ENCODE data around the gene CAMTA1. TPM values are rescaled to one million over a fixed set of nuclear protein-coding genes. Genes with fewer than 3 reads are reported as not detected.

Gene CAMTA1
- polyA plus RNA-seq, 1 of the 3 experiments (the other 2 are of a cell fraction), result 63.1 TPM

- peak overlapping the region in 1 of 2 experiments; percentile 24; a peak in 1 of 4 replicates for H3K27ac ChIP-seq (ENCODE audit: low read depth in 2 of 2, low read length in 1 of 2)
- ChIA-PET CTCF (interaction anchor here (1.2 to 3.3 kb wide), 4 partner anchors 31 to 53 kb away, joined by 3 to 17 read pairs (median 4); no protein-coding TSS in a partner anchor), POLR2A (no interaction called here)
- no peaks in the 10 kb centered on the region for H3F3A ChIP-seq (replicated peaks; ENCODE audit: insufficient read depth)
- no peak overlapping the region for H3K4me3 ChIP-seq (ENCODE audit: low read depth in 2 of 2, low read length in 1 of 2)
- no peaks in the 10 kb centered on the region for H4K20me1 ChIP-seq (ENCODE audit: insufficient read depth)
- no peaks in the 10 kb centered on the region for H3K9me2 ChIP-seq
- H3K9ac ChIP-seq, result no peak overlapping the region
- no peaks in the 10 kb centered on the region for H3K36me3 ChIP-seq (replicated peaks in 1 of 2; ENCODE audit: control insufficient read depth in 1 of 2, insufficient read depth in 2 of 2, low read length in 1 of 2)
- no peaks in the 10 kb centered on the region for H3K9me3 ChIP-seq
- H3K4me1 ChIP-seq (ENCODE audit: control insufficient read depth in 1 of 2, insufficient read depth in 2 of 2, low read depth in 1 of 2, low read length in 1 of 2), result peaks cover 0 to 17% of the 10 kb centered on the region in 2 experiments; a peak in 1 of 4 replicates
- no peak overlapping the region for H3K4me2 ChIP-seq
- WGBS (ENCODE audit: low lambda C conversion rate), result 51% methylated on average over 5 of the region's 5 CpGs
- H2AFZ ChIP-seq (ENCODE audit: low read depth), result no peak overlapping the region
- H3K27me3 ChIP-seq (ENCODE audit: insufficient read depth), result no peaks in the 10 kb centered on the region
- TF ChIP-seq FOXJ3 (CRISPR knock-in tag; IDR thresholded peaks at IDR 0.05) (no peak), EP300 (IDR thresholded peaks at IDR 0.05; ENCODE audit: borderline replicate concordance in 1 of 2, low read depth in 1 of 2, low read length in 1 of 2) (peak in 1 of 2 experiments; percentile 21; a peak in 1 of 4 replicates)
- no peaks in the 10 kb centered on the region for H3K79me2 ChIP-seq (ENCODE audit: insufficient read depth)
- peak; percentile 34 for DNase-seq
These were observed 936.9 kb downstream of the CAMTA1 start for GRCh38 chr1:7721940-7722669.

- H3K9me3 ChIP-seq, result no peaks in the 10 kb centered on the region
- no peak overlapping the region for H2AFZ ChIP-seq (ENCODE audit: low read depth)
- H3K4me1 ChIP-seq (ENCODE audit: control insufficient read depth in 1 of 2, insufficient read depth in 2 of 2, low read depth in 1 of 2, low read length in 1 of 2), result peaks cover 0 to 18% of the 10 kb centered on the region in 2 experiments; a peak in 1 of 4 replicates
- H3K9me2 ChIP-seq, result no peaks in the 10 kb centered on the region
- H3K27me3 ChIP-seq (ENCODE audit: insufficient read depth), result no peaks in the 10 kb centered on the region
- ChIA-PET CTCF (interaction anchor here (1.2 to 3.3 kb wide), 4 partner anchors 30 to 54 kb away, joined by 3 to 17 read pairs (median 4); no protein-coding TSS in a partner anchor), POLR2A (no interaction called here)
- H3K27ac ChIP-seq (ENCODE audit: low read depth in 2 of 2, low read length in 1 of 2), result no peak overlapping the region
- no peaks in the 10 kb centered on the region for H3K79me2 ChIP-seq (ENCODE audit: insufficient read depth)
- WGBS (ENCODE audit: low lambda C conversion rate), result 83% methylated on average over 2 of the region's 2 CpGs
- no peaks in the 10 kb centered on the region for H3K36me3 ChIP-seq (replicated peaks in 1 of 2; ENCODE audit: control insufficient read depth in 1 of 2, insufficient read depth in 2 of 2, low read length in 1 of 2)
- no peak overlapping the region for H3K4me3 ChIP-seq (ENCODE audit: low read depth in 2 of 2, low read length in 1 of 2)
- DNase-seq, result no peak
- no peak overlapping the region for H3K9ac ChIP-seq
- H4K20me1 ChIP-seq (ENCODE audit: insufficient read depth), result no peaks in the 10 kb centered on the region
- no peak overlapping the region for H3K4me2 ChIP-seq
- no peaks in the 10 kb centered on the region for H3F3A ChIP-seq (replicated peaks; ENCODE audit: insufficient read depth)
- no peak for TF ChIP-seq SMC3 (IDR thresholded peaks at IDR 0.05; ENCODE audit: low read depth, low read length)
- TF ChIP-seq USF2 (IDR thresholded peaks at IDR 0.05; ENCODE audit: borderline replicate concordance, low read depth, low read length), result no peak
- no peak for TF ChIP-seq REST (IDR thresholded peaks at IDR 0.05; ENCODE audit: low read depth, low read length)
- no peak for TF ChIP-seq MEF2A (IDR thresholded peaks at IDR 0.05; ENCODE audit: borderline replicate concordance, low read depth)
- no peak for TF ChIP-seq RXRA (IDR thresholded peaks at IDR 0.05; ENCODE audit: borderline replicate concordance, low read depth)
- no peak for TF ChIP-seq GABPA (IDR thresholded peaks at IDR 0.05; ENCODE audit: low read depth)
- TF ChIP-seq IRF3 (IDR thresholded peaks at IDR 0.05; ENCODE audit: low read depth, low read length), result no peak
- TF ChIP-seq ZBTB33 (IDR thresholded peaks at IDR 0.05; ENCODE audit: borderline replicate concordance, low read depth), result no peak
- TF ChIP-seq RCOR1 (IDR thresholded peaks at IDR 0.05; ENCODE audit: low read length), result no peak
- no peak for TF ChIP-seq FOSL2 (IDR thresholded peaks at IDR 0.05; ENCODE audit: borderline replicate concordance, low read depth)
- no peak for TF ChIP-seq CTCF (IDR thresholded peaks at IDR 0.05)
- TF ChIP-seq RAD21 (IDR thresholded peaks at IDR 0.05; ENCODE audit: low read length), result no peak
These were observed 937.4 kb downstream of the CAMTA1 start for GRCh38 chr1:7722670-7723012.
